Keratinocyte (primary cell): ENCODE results near the gene BRPF1. TPM values are rescaled to one million over a fixed set of nuclear protein-coding genes. Genes with fewer than 3 reads are reported as not detected.
"Not testable (repeated sequence)": the region's sequence is repeated elsewhere in the genome, so short reads cannot be mapped to it uniquely, and the experiment has no call there.

Source experiments
- DNase-seq: peaks from one replicate; pipeline ENCODE4 v3.0.0-alpha.2; 2011; ENCODE audit warnings: low read depth, missing footprints, low spot score
- FAIRE-seq: peaks from 2 replicates; lab custom pipeline; 2011; peaks lifted over from hg19 to GRCh38; lab: Jason Lieb, UNC
- H2AFZ ChIP-seq: 2 replicates; pipeline ENCODE4 v1.6.0; 2012; ENCODE audit warnings: low read length, control low read depth, inconsistent platforms; ENCODE audit not compliant: control insufficient read depth
- H3K27ac ChIP-seq: 2 replicates; pipeline ENCODE4 v1.5.1; 2011; ENCODE audit warnings: low read length; ENCODE audit not compliant: control insufficient read depth, insufficient read depth
- H3K27me3 ChIP-seq: 3 replicates; pipeline ENCODE4 v1.6.0; 2011; ENCODE audit warnings: low read length; ENCODE audit not compliant: control insufficient read depth, insufficient read depth; ENCODE audit errors: extremely low read depth
- H3K36me3 ChIP-seq, 2 experiments: 2 replicates in 1 of 2; 3 replicates in 1 of 2; pipeline ENCODE4 v1.5.1; 2011; ENCODE audit warnings: low read length in 2 of 2, mild to moderate bottlenecking in 1 of 2; ENCODE audit not compliant: control insufficient read depth in 2 of 2, insufficient read depth in 2 of 2; ENCODE audit errors: extremely low read depth in 1 of 2
- H3K4me1 ChIP-seq: 3 replicates; pipeline ENCODE4 v1.5.1; 2011; ENCODE audit warnings: low read length; ENCODE audit not compliant: control insufficient read depth, insufficient read depth; ENCODE audit errors: extremely low read depth
- H3K4me2 ChIP-seq: 3 replicates; pipeline ENCODE4 v1.6.0; 2011; ENCODE audit warnings: low read depth, low read length; ENCODE audit not compliant: control insufficient read depth, insufficient read depth; ENCODE audit errors: extremely low read depth
- H3K4me3 ChIP-seq, 3 experiments: fragments of 200-600 bp in 1 of 3; sonication (generic) in 1 of 3; 2 replicates in 2 of 3; 3 replicates in 1 of 3; pipeline ENCODE4 v1.5.1; 2011 to 2016; ENCODE audit warnings: low read length in 3 of 3, mild to moderate bottlenecking in 3 of 3, control low read depth in 2 of 3, inconsistent platforms in 1 of 3, low read depth in 1 of 3, mixed read lengths in 1 of 3, mixed run types in 1 of 3, moderate library complexity in 1 of 3; ENCODE audit not compliant: control insufficient read depth in 2 of 3, insufficient read depth in 2 of 3; ENCODE audit errors: extremely low read depth in 1 of 3
- H3K79me2 ChIP-seq: 2 replicates; pipeline ENCODE4 v1.6.0; 2012; ENCODE audit warnings: low read length; ENCODE audit not compliant: control insufficient read depth, insufficient read depth
- H3K9ac ChIP-seq: 3 replicates; pipeline ENCODE4 v1.6.0; 2011; ENCODE audit warnings: low read length; ENCODE audit not compliant: control insufficient read depth, insufficient read depth; ENCODE audit errors: extremely low read depth
- H3K9me1 ChIP-seq: 3 replicates; pipeline ENCODE4 v1.6.0; 2011; ENCODE audit warnings: low read length; ENCODE audit not compliant: control insufficient read depth, insufficient read depth; ENCODE audit errors: extremely low read depth
- H3K9me3 ChIP-seq: 2 replicates; pipeline ENCODE4 v1.5.1; 2012; ENCODE audit warnings: low read depth, low read length; ENCODE audit not compliant: control insufficient read depth
- H4K20me1 ChIP-seq: 3 replicates; pipeline ENCODE4 v1.6.0; 2011; ENCODE audit warnings: low read length; ENCODE audit not compliant: control insufficient read depth, insufficient read depth; ENCODE audit errors: extremely low read depth
- CTCF ChIP-seq, 3 experiments: IDR thresholded peaks in 1 of 3; conservative IDR thresholded peaks in 1 of 3; optimal IDR thresholded peaks in 1 of 3; 2 replicates in 2 of 3; 3 replicates in 1 of 3; pipeline versions ENCODE3 to v1.5.1; 2011; ENCODE audit warnings: low read length in 3 of 3, mild to moderate bottlenecking in 3 of 3, moderate library complexity in 2 of 3, control low read depth in 1 of 3, inconsistent platforms in 1 of 3; ENCODE audit not compliant: insufficient read depth in 2 of 3; ENCODE audit errors: extremely low read depth in 1 of 3
- EZH2 ChIP-seq: IDR thresholded peaks from one replicate; pipeline ENCODE4 v1.6.1; 2012; ENCODE audit warnings: inconsistent platforms, mild to moderate bottlenecking, low read length, moderate library complexity
- dilution Hi-C: fragments of 300-500 bp; cut with MboI; formaldehyde crosslinking; loops from one replicate; pipeline ENCODE4 v1.7.0; 2020; ENCODE audit warnings: low sequenced_read_pairs; ENCODE audit not compliant: extremely low pct_ligation_motif_present
- polyA plus RNA-seq, 5 experiments: library from polyadenylated mRNA; depleted of rRNA in 3 of 5; stranded (reverse) in 3 of 5; stranded (forward) in 1 of 5; unstranded in 1 of 5; fragments of >200 nt; gene quantifications; 1 replicate in 1 of 5; 2 replicates in 3 of 5; 3 replicates in 1 of 5; pipeline versions ENCODE4 v1.2.1 to v1.2.3, GENCODE V29; 2011 to 2012; ENCODE audit warnings: missing spikeins in 2 of 5, low read depth in 1 of 5, low replicate concordance in 1 of 5

BRPF1 gene
- polyA plus RNA-seq, 1 donor (not counting 4 experiments of a cell fraction or from before 2014, with no cell fraction given), result 8.0 TPM

- Histone ChIP-seq H3K4me3 (peak within 1 kb of the TSS; percentile 33 to 63 (median 36)), H4K20me1 (no peaks in the 10 kb centered on the region), H3K9me3 (no peaks in the 10 kb centered on the region), H2AFZ (peak within 1 kb of the TSS; percentile 83), H3K4me1 (peaks cover 5% of the 10 kb centered on the region), H3K79me2 (no peaks in the 10 kb centered on the region), H3K27me3 (peaks cover 5% of the 10 kb centered on the region), H3K27ac (no peak within 1 kb of the TSS), H3K36me3 (no peaks in the 10 kb centered on the region), H3K9ac (peak within 1 kb of the TSS; percentile 52), H3K4me2 (peak within 1 kb of the TSS; percentile 79), H3K9me1 (no peaks in the 10 kb centered on the region)
- FAIRE-seq (no peak), DNase-seq (no peak)
- TF ChIP-seq CTCF (optimal IDR thresholded peaks at IDR 0.05 in 1 of 3, IDR thresholded peaks at IDR 0.05 in 1 of 3, conservative IDR thresholded peaks at IDR 0.05 in 1 of 3; ENCODE audit: extremely low read depth in 1 of 3, insufficient read depth in 2 of 3, low read length in 3 of 3) (no peak), EZH2 (no peak)
- dilution Hi-C loops, result no loop called here
These were observed 38.1 kb downstream of the BRPF1 start, which contains the start of gene CAMK1 for GRCh38 chr3:9769426-9770275. Gene CAMK1, minus strand, starts transcription at chr3:9769947. Its CDS starts 2,198 bp downstream, at chr3:9767749.

GRCh38 chr3:9770276-9770812, 38.8 kb downstream of the BRPF1 start:
- Histone ChIP-seq H3K4me2 (peak overlapping the region; percentile 79), H3K9ac (peak overlapping the region; percentile 52), H3K4me1 (peaks cover 5% of the 10 kb centered on the region), H3K9me1 (no peaks in the 10 kb centered on the region), H3K79me2 (no peaks in the 10 kb centered on the region), H3K36me3 (no peaks in the 10 kb centered on the region), H4K20me1 (no peaks in the 10 kb centered on the region), H3K4me3 (peak overlapping the region; percentile 33 to 63 (median 36)), H3K9me3 (no peaks in the 10 kb centered on the region), H3K27me3 (peaks cover 5% of the 10 kb centered on the region), H3K27ac (no peak overlapping the region), H2AFZ (peak overlapping the region; percentile 83)
- dilution Hi-C loops, result no loop called here
- FAIRE-seq (no peak), DNase-seq (no peak)
- TF ChIP-seq CTCF (optimal IDR thresholded peaks at IDR 0.05 in 1 of 3, IDR thresholded peaks at IDR 0.05 in 1 of 3, conservative IDR thresholded peaks at IDR 0.05 in 1 of 3; ENCODE audit: extremely low read depth in 1 of 3, insufficient read depth in 2 of 3, low read length in 3 of 3) (no peak), EZH2 (no peak)

- dilution Hi-C loops, H3K9ac ChIP-seq, H3K4me3 ChIP-seq, H4K20me1 ChIP-seq, FAIRE-seq, H2AFZ ChIP-seq, H3K9me3 ChIP-seq, H3K27ac ChIP-seq, H3K9me1 ChIP-seq, H3K36me3 ChIP-seq, H3K79me2 ChIP-seq, H3K4me2 ChIP-seq, H3K4me1 ChIP-seq, DNase-seq, H3K27me3 ChIP-seq: not testable (repeated sequence)
These were observed 39.5 kb downstream of the BRPF1 start for GRCh38 chr3:9771007-9771406.
